Urothelium cell line (cell line): ENCODE results near the gene FXYD7.

ENCODE experiments used
- DNase-seq: peaks from one replicate; pipeline ENCODE4 v3.0.0; 2011; ENCODE audit warnings: low spot score, mixed read lengths
- FAIRE-seq: peaks from 2 replicates; lab custom pipeline; 2011; peaks lifted over from hg19 to GRCh38; lab: Jason Lieb, UNC

FXYD7 gene

GRCh38 chr19:35162471-35163326, 19.6 kb downstream of the FXYD7 start:
- DNase-seq (no peak), FAIRE-seq (no peak)

GRCh38 chr19:35164418-35164817, 21.4 kb downstream of the FXYD7 start:
- DNase-seq (no peak), FAIRE-seq (no peak)

DNA sequence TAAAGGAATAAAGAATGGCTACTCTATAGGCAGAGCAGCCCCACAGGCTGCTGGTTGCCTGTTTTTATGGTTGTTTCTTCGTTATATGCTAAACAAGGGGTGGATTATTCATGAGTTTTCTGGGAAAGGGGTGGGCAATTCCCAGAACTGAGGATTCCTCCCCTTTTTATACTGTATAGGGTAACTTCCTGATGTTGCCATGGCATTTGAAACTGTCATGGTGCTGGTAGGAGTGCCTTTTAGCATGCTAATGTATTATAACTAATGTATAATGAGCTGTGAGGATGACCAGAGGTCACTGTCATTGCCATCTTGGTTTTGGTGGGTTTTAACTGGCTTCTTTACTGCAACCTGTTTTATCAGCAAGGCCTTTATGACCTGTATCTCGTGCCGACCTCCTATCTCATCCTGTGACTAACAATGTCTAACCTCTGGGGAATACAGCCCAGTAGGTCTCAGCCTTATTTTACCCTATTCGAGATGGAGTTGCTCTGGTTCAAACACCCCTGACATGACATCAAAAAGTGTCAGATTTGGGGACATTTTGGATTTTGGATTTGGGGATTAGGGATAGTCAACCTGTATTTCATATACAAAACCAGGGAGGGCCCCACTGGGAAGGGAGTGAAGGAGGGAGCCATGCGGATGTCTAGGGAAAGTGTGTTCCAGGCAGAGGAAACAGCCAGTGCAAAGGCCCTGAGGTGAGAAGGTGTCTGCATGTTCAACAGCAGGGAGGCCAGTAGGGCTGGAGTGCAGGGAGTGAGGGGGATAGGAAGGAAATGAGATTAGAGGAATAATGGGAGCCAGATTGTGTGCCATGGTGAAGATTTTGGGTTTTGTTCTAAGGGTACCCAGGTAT, 22.4 kb downstream of the FXYD7 start:
- DNase-seq (no peak), FAIRE-seq (no peak)

DNA sequence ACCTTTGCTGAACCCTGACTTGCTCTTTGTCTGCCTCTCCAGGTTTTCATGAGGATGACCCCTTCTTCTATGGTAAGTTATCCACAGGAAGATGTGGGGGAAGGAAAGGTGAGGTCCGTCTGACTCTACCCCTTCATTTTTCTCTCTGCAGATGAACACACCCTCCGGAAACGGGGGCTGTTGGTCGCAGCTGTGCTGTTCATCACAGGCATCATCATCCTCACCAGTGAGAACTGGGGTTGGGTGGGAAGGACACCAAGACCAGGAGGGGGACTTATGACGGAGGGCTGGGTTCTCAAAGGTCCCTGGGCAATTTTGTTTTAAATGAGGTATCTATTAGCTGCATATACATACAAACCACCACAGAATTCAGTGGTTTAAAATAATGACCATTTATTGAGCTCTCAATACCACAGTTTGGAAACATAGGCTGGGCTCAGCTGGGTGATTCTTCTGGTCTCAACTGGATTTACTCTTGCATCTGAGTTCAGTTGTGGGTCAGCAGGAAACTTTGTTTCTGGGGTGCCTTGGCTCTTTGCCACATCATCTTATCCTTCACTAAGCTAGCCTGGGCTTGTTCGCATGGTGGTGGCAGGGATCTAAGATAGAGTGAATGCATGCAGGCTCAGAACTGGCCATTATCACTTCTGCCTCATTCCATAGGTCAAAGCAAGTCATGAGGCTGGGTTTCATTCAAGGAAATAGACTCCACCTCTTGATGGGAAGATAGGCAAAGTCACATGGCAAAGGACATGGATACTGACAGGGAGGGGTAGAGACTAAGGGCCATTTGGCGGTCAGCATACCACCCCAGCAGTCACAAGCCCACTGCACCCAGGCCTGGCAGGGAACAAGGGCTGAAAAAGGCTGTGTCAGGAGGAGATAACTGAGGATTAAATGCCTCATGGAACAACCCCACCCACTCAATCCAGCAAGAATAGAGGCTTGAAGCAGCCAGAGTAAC, 23.3 kb downstream of the FXYD7 start:
- FAIRE-seq (no peak), DNase-seq (no peak)

- DNase-seq = no peak
- no peak for FAIRE-seq
These were observed 24.4 kb downstream of the FXYD7 start for GRCh38 chr19:35167251-35168119.

- no peak for FAIRE-seq
These were observed 25.1 kb downstream of the FXYD7 start for GRCh38 chr19:35168196-35168595.

DNA sequence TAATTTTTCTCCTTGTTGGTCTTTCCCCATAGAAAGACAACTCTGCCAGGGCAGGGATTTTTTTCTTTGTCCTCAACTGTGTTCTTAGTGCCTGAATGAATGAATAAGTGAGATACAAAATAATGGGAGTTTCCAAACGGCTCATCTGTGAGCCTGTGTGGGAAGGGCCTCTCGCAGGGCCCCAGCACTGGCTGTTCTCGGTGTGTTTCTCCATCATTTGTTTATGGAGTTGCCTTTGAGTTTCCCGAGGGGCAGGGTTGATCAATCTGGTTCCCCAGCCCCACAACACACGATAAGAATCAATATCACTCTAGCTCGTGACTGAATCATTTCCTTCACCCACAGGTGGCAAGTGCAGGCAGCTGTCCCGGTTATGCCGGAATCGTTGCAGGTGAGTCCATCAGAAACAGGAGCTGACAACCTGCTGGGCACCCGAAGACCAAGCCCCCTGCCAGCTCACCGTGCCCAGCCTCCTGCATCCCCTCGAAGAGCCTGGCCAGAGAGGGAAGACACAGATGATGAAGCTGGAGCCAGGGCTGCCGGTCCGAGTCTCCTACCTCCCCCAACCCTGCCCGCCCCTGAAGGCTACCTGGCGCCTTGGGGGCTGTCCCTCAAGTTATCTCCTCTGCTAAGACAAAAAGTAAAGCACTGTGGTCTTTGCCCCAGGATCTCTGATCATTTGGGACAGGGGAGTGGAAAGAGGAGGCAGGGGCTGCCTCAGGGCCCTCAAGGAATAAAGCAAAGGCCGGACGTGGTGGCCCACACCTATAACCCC, 26.4 kb downstream of the FXYD7 start:
- DNase-seq = no peak

More at GRCh38 chr19:35168196-35168595, 25.1 kb downstream of the FXYD7 start:
- DNase-seq = no peak

DNA sequence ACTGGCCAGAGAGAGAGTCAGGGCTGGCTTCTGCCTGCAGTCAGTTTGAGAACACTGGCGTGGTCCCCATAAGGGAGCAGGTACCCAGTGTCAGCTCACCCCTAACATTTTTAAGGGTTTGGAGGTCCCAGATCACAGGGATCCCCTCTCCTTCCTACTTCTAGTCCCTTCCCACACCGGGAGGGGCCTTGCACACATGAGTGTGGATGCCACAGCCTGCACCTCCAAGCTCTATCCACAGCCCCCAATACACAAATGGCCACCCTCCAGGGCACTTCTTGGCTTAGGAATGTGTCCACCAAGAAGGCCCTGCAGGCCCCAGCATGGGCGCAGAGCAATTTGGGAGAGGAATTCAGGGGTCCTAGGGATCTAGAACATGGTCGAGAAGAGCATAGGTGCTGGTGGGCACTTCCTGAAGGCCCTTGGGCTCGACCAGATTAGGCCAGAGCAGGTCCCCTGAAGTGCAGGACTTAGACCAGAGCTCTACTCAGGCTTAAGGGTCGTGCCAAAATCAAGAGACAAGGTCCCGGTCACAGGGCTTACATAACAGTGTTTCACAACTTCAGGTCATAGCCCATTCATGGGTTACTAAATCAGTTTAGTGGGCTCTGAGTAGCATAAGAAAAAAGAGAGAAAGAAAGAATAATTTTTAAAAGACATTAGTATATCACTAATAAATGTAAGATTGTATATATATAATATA, 27.5 kb downstream of the FXYD7 start:
- DNase-seq (no peak), FAIRE-seq (no peak)

More for the DNA sequence above, 26.4 kb downstream of the FXYD7 start:
- no peak for FAIRE-seq

- no peak for FAIRE-seq
- no peak for DNase-seq
These were observed 28.7 kb downstream of the FXYD7 start for GRCh38 chr19:35171730-35172129.

- FAIRE-seq (no peak), DNase-seq (no peak)
These were observed 31.2 kb downstream of the FXYD7 start for GRCh38 chr19:35174226-35174625.

- no peak for FAIRE-seq
- DNase-seq = no peak
These were observed 33.1 kb downstream of the FXYD7 start for GRCh38 chr19:35176181-35176570.

GRCh38 chr19:35177377-35178274, 34.6 kb downstream of the FXYD7 start:
- FAIRE-seq (no peak), DNase-seq (no peak)

DNA sequence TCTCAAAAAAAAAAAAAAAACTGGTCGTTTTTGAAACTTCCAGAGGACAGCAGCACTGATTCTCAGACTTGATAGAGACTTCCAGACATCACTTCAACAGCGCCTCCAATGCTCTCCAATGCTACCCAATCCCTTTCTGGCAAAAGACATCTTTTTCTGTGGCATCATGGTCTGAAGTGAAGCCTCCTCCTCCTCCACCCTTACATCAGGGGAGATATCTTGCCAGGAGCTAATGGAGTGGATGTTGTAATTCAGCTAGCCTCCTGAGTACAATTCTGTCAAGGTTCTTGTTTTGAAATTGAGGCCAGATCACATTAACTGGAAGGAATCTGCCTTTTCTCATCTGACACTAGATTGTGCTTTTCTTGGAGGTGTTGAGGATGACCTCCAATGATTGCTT, 35.6 kb downstream of the FXYD7 start:
- DNase-seq (no peak), FAIRE-seq (no peak)

- FAIRE-seq (no peak), DNase-seq (no peak)
These were observed 36.8 kb downstream of the FXYD7 start for GRCh38 chr19:35179830-35180229.

GRCh38 chr19:35181387-35181786, 38.3 kb downstream of the FXYD7 start:
- FAIRE-seq = no peak
- no peak for DNase-seq

DNA sequence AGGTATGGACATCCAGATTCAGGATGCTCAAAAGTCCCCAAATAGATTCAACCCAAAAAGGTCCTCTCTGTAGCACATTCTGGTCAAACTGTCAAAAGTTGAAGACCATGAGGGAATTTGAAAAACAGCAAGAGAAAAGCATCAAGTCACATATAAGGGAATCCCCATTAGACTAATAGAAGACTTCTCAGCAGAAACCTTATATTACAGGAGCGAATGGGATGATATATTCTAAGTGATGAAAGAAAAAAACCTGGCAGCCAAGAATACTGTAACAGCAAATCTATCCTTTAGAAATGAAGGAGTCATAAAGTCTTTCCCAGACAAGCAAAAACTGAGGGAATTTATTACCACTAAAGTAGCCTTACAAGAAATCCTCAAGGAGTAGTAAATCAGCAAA, 41.2 kb downstream of the FXYD7 start:
- DNase-seq (no peak), FAIRE-seq (no peak)

- FAIRE-seq = no peak
- DNase-seq = no peak
These were observed 41.8 kb downstream of the FXYD7 start for GRCh38 chr19:35184884-35185283.
